ENCODE results near the gene COG8.
"Not testable (repeated sequence)": the region's sequence is repeated elsewhere in the genome, so short reads cannot be mapped to it uniquely, and the experiment has no call there.

COG8 gene

GRCh38 chr16:69293401-69293800 is 46.0 kb downstream of the COG8 start:
- ChIA-PET CTCF (no interaction called here), POLR2A (ENCODE audit: low non-redundant PET) (no interaction called here)
- no peak overlapping the region for H3K27ac ChIP-seq
- DNase-seq (ENCODE audit: low spot score) = no peak
- TF ChIP-seq CTCF (conservative IDR thresholded peaks at IDR 0.05; ENCODE audit: low read depth) = no peak

- H3K27ac ChIP-seq; POLR2A ChIA-PET (ENCODE audit: low non-redundant PET); CTCF ChIA-PET; DNase-seq (ENCODE audit: low spot score): not testable (repeated sequence)
Observed at GRCh38 chr16:69291657-69292056, 47.7 kb downstream of the COG8 start.

GRCh38 chr16:69286941-69287713 is 52.2 kb downstream of the COG8 start:
- CTCF ChIA-PET = interaction anchor here (0.6 to 1.4 kb wide), 5 partner anchors 58 to 578 kb away, joined by 3 to 5 read pairs (median 4); no protein-coding TSS in a partner anchor
- DNase-seq (ENCODE audit: low spot score) = peak; percentile 20
- POLR2A ChIA-PET (ENCODE audit: low non-redundant PET) = no interaction called here
- TF ChIP-seq CTCF (conservative IDR thresholded peaks at IDR 0.05; ENCODE audit: low read depth) = peak; percentile 69
- H3K27ac ChIP-seq = peak overlapping the region; percentile 53

GRCh38 chr16:69285240-69285639 is 54.1 kb downstream of the COG8 start:
- no peak for TF ChIP-seq CTCF (conservative IDR thresholded peaks at IDR 0.05; ENCODE audit: low read depth)
- DNase-seq (ENCODE audit: low spot score) = no peak
- CTCF ChIA-PET = interaction anchor here (0.5 to 1.1 kb wide), 5 partner anchors 9 to 238 kb away, joined by 3 to 7 read pairs (median 3); no protein-coding TSS in a partner anchor
- no peak overlapping the region for H3K27ac ChIP-seq
- POLR2A ChIA-PET (ENCODE audit: low non-redundant PET) = no interaction called here

GRCh38 chr16:69283851-69284250 is 55.5 kb downstream of the COG8 start:
- no peak for DNase-seq (ENCODE audit: low spot score)
- POLR2A ChIA-PET (ENCODE audit: low non-redundant PET) = no interaction called here
- TF ChIP-seq CTCF (conservative IDR thresholded peaks at IDR 0.05; ENCODE audit: low read depth) = no peak
- H3K27ac ChIP-seq = no peak overlapping the region
- CTCF ChIA-PET = interaction anchor here (0.6 to 0.7 kb wide), 3 partner anchors 70 to 1506 kb away, joined by 3 read pairs; no protein-coding TSS in a partner anchor

GRCh38 chr16:69277413-69277812 is 62.0 kb downstream of the COG8 start:
- no peak for TF ChIP-seq CTCF (conservative IDR thresholded peaks at IDR 0.05; ENCODE audit: low read depth)
- H3K27ac ChIP-seq = no peak overlapping the region
- DNase-seq (ENCODE audit: low spot score) = no peak
- POLR2A ChIA-PET (ENCODE audit: low non-redundant PET) = interaction anchor here (0.7 kb wide), 1 partner anchor 105 kb away, joined by 3 read pairs; no protein-coding TSS in a partner anchor
- CTCF ChIA-PET = interaction anchor here (0.7 to 0.9 kb wide), 2 partner anchors 276 to 475 kb away, joined by 3 read pairs; no protein-coding TSS in a partner anchor
